ENCODE data around the gene TSEN15.

- TF ChIP-seq CTCF (IDR thresholded peaks at IDR 0.05) (no peak), POLR2A (IDR thresholded peaks at IDR 0.05) (no peak)
Observed at GRCh38 chr1:184022668-184023067, 28.9 kb upstream of the TSEN15 start.
